SH-SY5Y (cell line): ENCODE data around the gene DNM3.

Experiments used
- GATA2 ChIP-seq: IDR thresholded peaks from 2 replicates; pipeline ENCODE4 v1.6.1; 2011; ENCODE audit warnings: mild to moderate bottlenecking, low read depth, low read length
- GATA3 ChIP-seq: IDR thresholded peaks from 2 replicates; pipeline ENCODE4 v1.6.1; 2011; ENCODE audit warnings: low read depth, mild to moderate bottlenecking, low read length, moderate library complexity

DNA sequence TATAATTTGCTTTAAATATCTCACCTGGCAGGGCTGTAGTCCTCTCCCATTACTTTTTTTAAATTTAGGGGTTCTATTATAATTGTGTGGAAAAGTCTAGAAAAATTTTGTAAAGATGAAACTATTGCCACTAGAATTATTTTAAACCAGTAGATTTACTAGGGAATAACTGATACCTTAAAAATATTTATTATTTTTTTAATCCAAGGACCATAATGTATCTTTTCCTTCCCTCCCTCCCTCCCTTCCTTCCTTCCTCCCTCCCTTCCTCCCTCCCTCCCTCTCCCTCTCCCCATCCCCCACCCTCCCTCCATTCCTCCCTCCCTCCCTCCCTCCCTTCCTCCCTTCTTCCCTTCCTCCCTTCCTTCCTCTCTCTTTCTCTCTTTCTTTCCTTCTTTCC lies 90.5 kb downstream of the DNM3 start:
- TF ChIP-seq GATA2 (no peak), GATA3 (no peak)
